ENCODE results near the gene IFI30. TPM values are rescaled to one million over a fixed set of nuclear protein-coding genes. Genes with fewer than 3 reads are reported as not detected.

The IFI30 gene
- total RNA-seq, 1 donor from 2014 or later: not detected

GRCh38 chr19:18152442-18152816 lies 21.2 kb upstream of the IFI30 start:
- DNase-seq (ENCODE audit: extremely low spot score, unreplicated experiment): peak; percentile 98
- no peaks in the 10 kb centered on the region for H3K27me3 Mint-ChIP-seq (ENCODE audit: unreplicated experiment)
- H3K4me3 Mint-ChIP-seq (ENCODE audit: unreplicated experiment): peak overlapping the region; percentile 87
- TF ChIP-seq, protein P1, sequence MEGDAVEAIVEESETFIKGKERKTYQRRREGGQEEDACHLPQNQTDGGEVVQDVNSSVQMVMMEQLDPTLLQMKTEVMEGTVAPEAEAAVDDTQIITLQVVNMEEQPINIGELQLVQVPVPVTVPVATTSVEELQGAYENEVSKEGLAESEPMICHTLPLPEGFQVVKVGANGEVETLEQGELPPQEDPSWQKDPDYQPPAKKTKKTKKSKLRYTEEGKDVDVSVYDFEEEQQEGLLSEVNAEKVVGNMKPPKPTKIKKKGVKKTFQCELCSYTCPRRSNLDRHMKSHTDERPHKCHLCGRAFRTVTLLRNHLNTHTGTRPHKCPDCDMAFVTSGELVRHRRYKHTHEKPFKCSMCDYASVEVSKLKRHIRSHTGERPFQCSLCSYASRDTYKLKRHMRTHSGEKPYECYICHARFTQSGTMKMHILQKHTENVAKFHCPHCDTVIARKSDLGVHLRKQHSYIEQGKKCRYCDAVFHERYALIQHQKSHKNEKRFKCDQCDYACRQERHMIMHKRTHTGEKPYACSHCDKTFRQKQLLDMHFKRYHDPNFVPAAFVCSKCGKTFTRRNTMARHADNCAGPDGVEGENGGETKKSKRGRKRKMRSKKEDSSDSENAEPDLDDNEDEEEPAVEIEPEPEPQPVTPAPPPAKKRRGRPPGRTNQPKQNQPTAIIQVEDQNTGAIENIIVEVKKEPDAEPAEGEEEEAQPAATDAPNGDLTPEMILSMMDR (IDR thresholded peaks at IDR 0.05): peak; percentile 83
- H3K4me1 Mint-ChIP-seq (ENCODE audit: unreplicated experiment): peaks cover 36% of the 10 kb centered on the region
- no peaks in the 10 kb centered on the region for H3K9me3 Mint-ChIP-seq (ENCODE audit: unreplicated experiment)
- peak overlapping the region; percentile 95 for H3K27ac Mint-ChIP-seq (ENCODE audit: unreplicated experiment)
- H3K36me3 Mint-ChIP-seq (ENCODE audit: unreplicated experiment): no peaks in the 10 kb centered on the region

GRCh38 chr19:18152817-18153555 lies 20.6 kb upstream of the IFI30 start, which contains the start of gene PIK3R2:
TSS of gene PIK3R2 (plus strand) at chr19:18153163. CDS start at chr19:18155880, 2,717 bp downstream.
- no peaks in the 10 kb centered on the region for H3K9me3 Mint-ChIP-seq (ENCODE audit: unreplicated experiment)
- no peaks in the 10 kb centered on the region for H3K36me3 Mint-ChIP-seq (ENCODE audit: unreplicated experiment)
- H3K4me1 Mint-ChIP-seq (ENCODE audit: unreplicated experiment): peaks cover 41% of the 10 kb centered on the region
- peak within 1 kb of the TSS; percentile 87 for H3K4me3 Mint-ChIP-seq (ENCODE audit: unreplicated experiment)
- H3K27ac Mint-ChIP-seq (ENCODE audit: unreplicated experiment): peak within 1 kb of the TSS; percentile 95
- no peaks in the 10 kb centered on the region for H3K27me3 Mint-ChIP-seq (ENCODE audit: unreplicated experiment)
- peak; percentile 100 for DNase-seq (ENCODE audit: extremely low spot score, unreplicated experiment)
- TF ChIP-seq, protein P1 (IDR thresholded peaks at IDR 0.05): no peak

GRCh38 chr19:18153556-18154134 lies 20.0 kb upstream of the IFI30 start:
- Mint-ChIP-seq H3K27me3 (ENCODE audit: unreplicated experiment) (no peaks in the 10 kb centered on the region), H3K4me1 (ENCODE audit: unreplicated experiment) (peaks cover 42% of the 10 kb centered on the region), H3K9me3 (ENCODE audit: unreplicated experiment) (no peaks in the 10 kb centered on the region), H3K27ac (ENCODE audit: unreplicated experiment) (peak overlapping the region; percentile 87), H3K4me3 (ENCODE audit: unreplicated experiment) (peak overlapping the region; percentile 87), H3K36me3 (ENCODE audit: unreplicated experiment) (no peaks in the 10 kb centered on the region)
- DNase-seq (ENCODE audit: extremely low spot score, unreplicated experiment): no peak
- TF ChIP-seq, protein P1 (IDR thresholded peaks at IDR 0.05): no peak

GRCh38 chr19:18155095-18156087 lies 18.2 kb upstream of the IFI30 start:
- H3K27me3 Mint-ChIP-seq (ENCODE audit: unreplicated experiment): no peaks in the 10 kb centered on the region
- H3K9me3 Mint-ChIP-seq (ENCODE audit: unreplicated experiment): no peaks in the 10 kb centered on the region
- DNase-seq (ENCODE audit: extremely low spot score, unreplicated experiment): no peak
- no peak overlapping the region for H3K4me3 Mint-ChIP-seq (ENCODE audit: unreplicated experiment)
- H3K36me3 Mint-ChIP-seq (ENCODE audit: unreplicated experiment): no peaks in the 10 kb centered on the region
- TF ChIP-seq, protein P1 (IDR thresholded peaks at IDR 0.05): no peak
- no peak overlapping the region for H3K27ac Mint-ChIP-seq (ENCODE audit: unreplicated experiment)
- H3K4me1 Mint-ChIP-seq (ENCODE audit: unreplicated experiment): peaks cover 52% of the 10 kb centered on the region
